Activated T-cell treated with anti-CD3 and anti-CD28 coated beads for 1 hour (primary cell): ENCODE measurements around the gene TMEM203.

Experiments
- DNase-seq: peaks from one replicate; pipeline ENCODE4 v3.0.0-alpha.2; 2020; ENCODE audit warnings: low read depth

Gene TMEM203

DNA sequence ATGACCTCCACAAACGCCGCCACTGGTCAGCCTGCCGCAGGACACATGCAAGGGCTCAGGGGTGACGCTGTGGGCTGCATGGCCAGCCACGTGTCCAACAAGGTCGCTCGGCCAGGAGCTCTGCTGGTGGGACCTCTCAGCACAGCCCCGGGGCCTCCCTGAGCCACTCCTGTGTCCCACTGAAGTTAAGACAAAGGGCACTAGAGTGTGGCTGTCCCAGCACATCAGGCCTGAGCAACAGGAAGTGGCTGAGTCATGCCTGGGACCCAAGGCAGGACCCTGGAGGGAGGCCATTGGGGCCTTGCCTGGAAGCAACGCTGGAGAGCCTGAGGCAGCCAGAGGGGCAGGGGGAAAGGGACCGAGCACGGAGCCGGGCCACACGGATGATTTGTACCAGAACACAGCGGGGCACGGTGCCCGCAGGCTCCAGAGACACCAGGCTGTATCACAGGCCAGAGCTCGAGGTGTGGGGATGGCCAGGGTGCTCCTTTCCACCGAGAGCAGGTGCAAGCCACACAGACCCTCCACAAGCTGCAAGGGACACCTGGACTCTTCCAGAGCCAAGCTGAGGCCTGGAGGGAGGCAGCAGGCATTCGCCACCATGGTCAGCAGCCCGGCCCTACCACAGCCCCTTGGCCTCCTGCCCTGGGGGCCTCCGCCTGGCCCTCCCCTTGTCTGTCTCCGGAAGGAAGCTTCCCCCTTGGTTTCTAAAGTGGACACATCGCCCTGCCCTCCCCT is 27.1 kb downstream of the TMEM203 start:
- DNase-seq: no peak

DNA sequence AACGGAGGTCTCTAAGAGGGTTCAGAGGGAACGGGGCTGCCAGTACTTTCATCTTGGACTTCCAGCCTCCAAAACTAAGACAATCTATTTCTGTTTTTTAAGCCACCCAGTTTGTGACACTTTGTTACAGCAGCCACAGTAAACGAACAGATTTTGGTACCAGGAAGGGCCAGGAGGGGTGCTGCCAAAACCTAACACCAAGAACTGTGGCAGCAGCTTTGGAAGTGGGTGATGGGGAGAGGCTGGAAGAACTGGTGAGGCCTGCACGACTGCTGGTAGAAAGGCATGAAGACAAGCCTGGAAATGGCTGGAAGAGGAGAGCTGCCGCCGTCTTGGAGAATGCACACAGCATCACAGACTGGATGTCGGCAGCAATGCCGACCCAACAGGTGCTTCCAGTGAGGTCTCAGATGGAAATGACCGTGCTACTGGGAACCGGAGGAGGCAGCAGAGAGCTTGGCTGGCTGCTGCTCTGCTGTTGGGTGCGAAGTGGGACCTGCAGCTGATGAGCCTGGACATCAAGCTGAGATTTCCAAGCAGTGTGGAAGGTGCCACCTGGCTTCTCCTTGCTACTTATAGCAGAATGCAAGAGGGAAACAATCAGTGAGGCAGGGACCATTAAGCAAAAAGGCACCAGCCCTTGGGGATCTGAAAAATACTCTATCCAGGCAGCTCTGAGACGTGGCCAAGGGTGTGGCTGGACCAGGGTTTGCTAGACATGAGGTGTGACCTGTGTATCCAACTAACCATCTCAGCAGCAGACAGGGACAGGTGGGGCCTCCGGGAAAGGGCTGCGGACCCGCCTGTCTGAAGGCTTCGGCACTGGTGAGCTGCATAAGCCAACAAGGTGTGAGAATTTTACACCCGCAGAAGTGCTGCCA is 28.9 kb downstream of the TMEM203 start:
- DNase-seq: no peak

DNA sequence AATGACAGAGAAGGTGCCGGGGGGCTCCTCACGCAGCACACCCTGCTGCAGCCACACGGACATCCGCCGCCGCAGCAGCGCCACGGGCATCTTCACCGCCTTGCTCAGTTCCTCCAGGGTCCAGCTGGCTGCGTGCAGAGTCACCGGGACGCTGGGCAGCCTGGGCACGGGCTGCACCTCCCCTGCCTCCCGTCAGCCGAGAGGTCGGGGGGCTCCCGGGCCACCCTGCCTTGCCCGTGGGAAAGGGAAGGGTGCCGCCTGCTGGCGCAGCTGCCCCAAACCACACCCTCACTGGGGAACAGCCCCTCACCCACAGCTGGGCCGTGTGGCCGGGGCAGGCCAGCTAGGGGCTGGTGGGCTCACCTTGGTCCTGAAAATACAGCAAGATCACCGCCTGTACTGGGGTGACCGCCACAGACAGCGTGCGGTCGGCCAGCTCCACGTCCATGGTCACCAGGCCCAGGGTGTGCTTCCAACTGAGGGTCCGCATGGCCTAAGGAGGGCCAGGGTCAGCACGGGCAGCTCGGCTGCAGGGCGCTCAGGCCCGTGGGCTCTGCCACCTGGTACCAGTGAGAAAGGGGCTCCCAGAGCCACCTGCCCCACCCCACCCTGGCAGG is 30.0 kb downstream of the TMEM203 start:
- no peak for DNase-seq

DNA sequence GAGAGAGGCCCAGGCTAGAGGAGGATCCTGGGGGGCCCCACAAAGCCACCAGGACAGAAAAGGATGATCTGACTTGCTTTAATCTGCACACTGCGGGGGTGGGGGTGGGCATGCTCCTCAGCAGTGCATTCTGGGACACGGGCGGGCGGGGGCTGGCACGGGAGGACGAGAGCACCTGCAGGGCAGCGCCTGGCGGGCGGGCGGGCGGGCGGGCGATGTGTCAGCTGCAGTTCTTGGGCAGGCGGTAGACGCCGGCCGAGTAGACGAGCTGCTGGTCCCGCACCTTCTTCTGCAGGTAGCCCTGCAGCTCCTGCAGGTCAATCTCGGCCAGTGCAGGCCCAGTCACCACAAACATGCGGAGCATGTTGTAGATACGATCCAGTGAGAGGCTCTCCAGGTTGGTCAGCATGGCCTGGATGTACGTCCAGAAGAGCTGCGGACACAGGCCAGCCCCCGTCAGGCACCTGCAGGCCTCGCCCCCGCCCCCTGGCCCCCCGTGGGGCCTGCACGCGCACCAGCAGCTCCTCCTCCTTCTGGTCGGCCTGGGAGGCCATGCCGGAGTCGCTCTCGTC is 30.6 kb downstream of the TMEM203 start:
- no peak for DNase-seq

DNA sequence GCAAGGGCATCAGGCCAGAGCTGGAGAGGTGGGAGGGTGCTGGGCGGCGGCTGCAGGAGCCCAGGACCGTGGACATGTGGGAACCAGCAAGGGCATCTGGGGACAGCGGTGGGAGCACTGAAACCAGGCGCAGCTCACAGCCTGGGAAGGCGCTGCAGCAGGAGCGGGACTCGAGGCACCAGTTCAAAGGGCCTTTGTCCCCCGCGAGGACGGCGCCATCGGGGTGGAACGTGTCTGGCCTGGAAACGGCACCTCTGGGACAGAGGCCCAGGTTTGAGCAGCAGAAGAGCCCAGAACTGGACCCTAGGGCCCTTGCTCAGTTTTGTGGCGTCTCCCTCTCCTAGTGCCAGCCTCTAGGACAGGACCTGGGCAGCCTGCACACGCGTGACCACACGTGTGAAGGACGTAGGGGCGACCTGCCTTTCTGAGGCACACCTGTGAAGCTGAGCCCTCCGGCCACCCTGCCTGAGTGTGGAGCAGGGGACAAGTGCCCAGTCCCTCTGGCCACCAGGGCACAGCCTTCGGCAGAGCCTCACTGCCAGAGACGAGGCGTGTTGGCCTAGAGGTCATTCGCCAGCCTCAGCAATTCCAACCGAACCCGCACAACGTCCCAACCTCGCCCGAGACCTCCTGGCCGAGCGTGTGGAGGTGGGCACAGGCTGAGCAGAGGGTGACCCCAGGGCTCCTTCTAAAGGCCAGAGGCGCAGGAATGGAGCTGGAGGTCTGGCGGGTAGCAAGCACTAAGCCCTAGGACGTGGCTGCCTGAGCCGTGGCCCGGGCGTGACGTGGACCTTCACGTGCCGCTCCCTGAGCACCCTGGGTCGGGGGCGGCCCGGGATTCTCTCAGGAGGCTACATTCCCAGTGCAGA is 31.4 kb downstream of the TMEM203 start:
- no peak for DNase-seq

DNA sequence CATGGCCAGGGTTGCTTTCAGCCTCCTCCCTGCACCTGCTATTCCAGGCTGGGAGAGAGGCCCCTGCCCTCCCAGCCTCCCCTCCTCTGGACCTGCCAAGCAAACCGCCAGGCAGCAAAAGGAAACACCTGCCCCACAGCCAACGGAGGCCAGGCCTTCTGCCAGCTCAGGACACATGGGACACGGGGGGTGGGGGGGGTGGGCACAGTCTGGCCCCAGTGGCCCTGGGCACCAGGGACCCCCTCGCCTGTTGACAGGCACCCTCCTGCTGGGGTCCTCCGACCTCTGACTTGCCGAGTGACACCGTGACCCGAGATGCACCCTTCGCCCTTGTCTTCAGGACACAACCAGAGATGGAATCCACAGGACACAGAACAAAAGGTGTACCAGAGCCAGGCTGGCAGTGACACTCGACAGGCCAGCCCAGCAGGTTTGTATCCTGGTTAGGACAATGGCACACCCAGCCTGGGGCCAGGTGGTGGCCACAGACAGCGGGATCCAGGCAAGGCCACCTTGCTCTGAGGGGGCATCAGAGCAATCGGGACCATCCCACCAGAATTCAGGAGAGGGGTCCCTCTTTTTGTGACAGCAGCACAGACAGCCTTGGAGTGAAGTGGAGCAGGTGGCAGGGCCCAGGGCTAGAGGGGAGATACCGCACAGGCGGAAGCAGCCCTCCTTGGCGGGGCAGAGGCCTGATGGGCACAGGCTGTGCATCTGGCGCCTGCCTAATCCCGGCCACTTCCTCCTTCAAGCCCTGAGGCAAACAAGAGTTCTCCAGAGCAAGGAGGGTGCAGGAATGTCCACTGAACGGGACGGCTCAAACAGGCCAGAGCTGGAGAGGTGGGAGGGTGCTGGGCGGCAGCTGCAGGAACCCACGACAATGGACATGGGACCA is 32.3 kb downstream of the TMEM203 start:
- DNase-seq: no peak

DNA sequence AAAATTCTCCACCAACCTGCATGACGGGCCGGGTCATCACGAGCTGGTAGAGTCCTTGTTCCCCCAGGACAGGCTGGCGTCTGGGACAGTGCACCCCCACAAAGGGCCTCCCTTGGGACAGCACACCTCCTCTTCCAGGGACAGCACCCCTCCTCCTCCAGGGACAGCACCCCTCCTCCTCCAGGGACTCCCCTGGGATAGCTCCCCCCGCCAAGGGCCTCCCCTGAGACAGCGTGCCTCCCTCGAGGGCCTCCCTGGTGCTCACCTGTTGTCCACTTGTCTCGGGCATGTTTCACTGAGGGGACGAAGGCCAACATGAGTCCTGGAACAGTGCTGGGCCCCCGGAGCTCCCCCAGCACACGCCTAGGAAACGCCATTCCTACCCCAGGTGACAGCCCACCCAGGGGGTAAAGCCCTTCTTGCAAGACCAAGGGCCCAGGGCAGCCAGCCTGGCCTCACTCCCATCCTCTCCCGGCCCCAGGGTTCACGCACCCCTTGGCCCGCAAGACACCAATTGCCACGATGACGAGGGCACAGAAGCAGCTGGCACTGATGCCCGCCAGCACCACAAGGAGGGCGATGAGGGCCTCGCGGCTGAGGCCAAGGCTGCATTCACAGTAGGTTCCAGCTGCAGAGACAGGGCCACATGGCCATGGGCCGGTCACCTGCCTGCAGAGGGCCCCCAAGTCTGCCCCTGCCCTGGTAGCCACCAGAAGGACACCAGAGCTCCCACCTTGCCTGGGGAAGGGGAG is 34.1 kb downstream of the TMEM203 start:
- no peak for DNase-seq

DNA sequence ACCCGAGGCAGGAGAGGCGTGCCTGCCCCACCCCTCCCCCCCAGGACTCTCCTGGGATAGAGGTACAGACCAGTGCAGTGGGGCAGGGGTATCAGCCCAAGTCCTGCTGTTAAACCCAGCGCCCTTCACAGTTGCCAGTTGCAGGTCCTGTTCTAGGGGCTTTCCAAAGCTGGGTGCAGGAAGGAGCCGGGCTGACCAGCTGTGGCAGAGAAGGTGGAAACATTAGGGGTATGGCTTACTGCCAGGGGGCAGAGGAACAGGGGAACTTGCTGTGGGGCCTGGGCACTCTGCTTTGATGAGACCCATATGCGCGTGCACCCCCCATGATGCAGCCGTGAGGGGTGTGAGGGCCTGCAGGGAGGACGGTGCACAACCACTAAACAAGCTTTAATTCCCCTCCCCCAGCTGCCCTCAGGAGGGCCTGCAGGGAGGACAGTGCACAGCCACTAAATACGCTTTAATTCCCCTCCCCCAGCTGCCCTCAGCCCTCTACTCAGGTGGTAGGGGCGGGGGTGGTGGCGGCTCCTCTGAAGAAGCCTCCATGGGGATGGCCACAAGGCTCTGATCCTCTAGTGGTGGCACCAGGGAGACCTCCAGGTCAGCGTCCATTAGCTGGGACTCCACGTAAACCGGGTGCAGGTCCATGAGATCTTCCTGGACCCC is 34.8 kb downstream of the TMEM203 start:
- no peak for DNase-seq

DNA sequence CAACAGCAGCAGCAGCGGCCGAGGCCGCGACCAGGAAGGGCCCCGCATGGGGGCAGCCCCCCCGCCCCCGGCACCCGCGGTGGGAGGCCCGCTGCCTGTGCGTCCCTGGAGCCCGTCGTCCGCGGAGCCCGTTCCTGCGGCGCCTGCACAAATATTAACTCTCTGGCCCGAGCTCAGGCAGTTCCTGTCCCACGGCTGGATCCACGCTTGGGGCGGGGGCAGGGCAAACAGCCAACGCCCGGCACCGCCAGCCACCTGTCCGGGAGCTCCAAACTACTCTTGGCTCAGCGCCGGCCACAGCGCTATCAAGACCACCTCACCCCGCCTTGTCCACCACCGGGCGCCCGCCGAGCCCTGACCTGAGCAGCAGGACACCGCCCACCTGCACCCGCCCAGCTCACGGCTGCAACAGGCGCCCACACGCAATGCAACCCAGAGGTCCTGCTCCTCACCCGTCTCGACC is 35.5 kb downstream of the TMEM203 start, which contains the start of gene LRRC26:
TSS of gene LRRC26 (minus strand) at position 156 of the 463 bp plus-strand sequence. CDS start at position 48, 108 bp downstream.
- no peak for DNase-seq

DNA sequence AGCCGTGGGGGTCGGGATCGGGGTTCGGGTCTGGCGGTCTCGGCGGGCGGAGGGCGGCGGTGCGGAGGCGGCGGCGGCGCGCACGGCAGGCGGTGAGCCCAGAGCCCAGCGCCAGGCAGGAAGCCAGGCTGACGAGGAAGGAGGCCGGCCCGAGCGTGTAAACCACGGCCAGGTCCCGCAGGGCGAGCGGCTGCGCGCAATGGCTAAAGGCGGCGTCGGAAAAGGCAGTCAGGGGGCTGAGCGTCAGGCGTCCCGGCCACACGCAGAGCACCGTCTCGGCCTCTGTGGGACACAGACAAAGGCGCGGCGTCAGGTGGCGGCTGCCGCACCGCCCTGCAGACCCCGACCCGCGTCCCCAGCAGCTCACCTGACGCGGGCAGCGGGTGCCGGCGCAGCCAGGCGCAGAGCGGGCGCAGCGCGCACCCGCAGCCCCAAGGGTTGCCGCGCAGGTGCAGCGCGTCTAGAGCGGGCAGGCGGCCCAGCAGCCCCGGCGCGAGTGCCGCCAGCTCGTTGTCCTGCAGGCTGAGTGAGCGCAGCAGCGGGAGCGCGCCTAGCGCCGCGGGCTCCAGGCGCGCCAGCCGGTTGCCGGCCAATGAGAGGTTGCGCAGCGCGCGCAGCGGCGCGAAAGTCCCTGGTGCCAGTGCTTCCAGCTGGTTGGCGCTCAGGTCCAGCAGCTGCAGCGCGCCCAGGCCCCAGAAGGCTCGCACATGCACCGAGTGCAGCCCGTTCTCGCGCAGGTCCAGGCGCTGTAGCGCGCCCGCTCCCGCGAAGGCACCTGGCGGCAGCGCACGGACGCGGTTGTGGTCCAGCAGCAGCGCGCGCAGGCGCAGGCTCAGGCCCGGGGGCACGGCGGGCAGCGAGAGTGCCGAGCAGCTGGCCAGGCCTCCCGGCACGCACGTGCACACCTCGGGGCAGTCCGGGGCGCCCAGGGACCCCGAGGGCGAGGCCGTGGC is 36.3 kb downstream of the TMEM203 start:
- no peak for DNase-seq

DNA sequence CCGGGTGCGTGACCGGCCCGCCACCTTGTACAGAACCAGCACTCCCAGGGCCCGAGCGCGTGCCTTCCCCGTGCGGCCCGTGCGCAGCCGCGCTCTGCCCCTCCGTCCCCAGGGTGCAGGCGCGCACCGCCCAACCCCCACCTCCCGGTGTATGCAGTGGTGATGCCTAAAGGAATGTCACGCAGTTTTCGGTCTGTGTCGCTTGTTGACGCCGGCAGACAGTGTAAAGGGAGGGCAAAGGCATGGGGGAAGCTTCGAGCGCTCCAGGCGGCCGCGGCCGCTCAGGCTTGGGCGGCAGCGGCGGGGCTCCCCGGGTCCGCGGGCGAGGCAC is 36.9 kb downstream of the TMEM203 start:
- no peak for DNase-seq

DNA sequence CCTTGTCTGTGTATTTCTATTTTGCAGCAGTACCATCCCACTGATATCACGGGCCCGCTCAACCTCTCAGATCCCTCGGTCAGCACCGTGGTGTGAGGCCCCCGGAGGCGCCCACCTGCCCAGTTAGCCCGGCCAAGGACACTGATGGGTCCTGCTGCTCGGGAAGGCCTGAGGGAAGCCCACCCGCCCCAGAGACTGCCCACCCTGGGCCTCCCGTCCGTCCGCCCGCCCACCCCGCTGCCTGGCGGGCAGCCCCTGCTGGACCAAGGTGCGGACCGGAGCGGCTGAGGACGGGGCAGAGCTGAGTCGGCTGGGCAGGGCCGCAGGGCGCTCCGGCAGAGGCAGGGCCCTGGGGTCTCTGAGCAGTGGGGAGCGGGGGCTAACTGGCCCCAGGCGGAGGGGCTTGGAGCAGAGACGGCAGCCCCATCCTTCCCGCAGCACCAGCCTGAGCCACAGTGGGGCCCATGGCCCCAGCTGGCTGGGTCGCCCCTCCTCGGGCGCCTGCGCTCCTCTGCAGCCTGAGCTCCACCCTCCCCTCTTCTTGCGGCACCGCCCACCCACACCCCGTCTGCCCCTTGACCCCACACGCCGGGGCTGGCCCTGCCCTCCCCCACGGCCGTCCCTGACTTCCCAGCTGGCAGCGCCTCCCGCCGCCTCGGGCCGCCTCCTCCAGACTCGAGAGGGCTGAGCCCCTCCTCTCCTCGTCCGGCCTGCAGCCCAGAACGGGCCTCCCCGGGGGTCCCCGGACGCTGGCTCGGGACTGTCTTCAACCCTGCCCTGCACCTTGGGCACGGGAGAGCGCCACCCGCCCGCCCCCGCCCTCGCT is 37.5 kb downstream of the TMEM203 start:
- DNase-seq: no peak

DNA sequence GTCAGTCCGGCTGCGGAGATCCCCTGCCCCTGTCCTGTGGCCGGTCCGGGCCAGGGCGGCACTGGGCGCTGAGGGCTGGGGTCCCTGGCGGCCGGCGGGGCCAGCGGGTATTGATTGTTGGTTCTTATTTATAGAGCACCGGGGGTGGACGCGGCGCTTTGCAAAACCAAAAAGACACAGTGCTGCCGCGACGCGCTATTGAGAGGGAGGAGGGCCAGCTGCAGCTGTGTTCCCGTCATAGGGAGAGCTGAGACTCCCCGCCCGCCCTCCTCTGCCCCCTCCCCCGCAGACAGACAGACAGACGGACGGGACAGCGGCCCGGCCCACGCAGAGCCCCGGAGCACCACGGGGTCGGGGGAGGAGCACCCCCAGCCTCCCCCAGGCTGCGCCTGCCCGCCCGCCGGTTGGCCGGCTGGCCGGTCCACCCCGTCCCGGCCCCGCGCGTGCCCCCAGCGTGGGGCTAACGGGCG is 38.1 kb downstream of the TMEM203 start:
- DNase-seq: no peak

DNA sequence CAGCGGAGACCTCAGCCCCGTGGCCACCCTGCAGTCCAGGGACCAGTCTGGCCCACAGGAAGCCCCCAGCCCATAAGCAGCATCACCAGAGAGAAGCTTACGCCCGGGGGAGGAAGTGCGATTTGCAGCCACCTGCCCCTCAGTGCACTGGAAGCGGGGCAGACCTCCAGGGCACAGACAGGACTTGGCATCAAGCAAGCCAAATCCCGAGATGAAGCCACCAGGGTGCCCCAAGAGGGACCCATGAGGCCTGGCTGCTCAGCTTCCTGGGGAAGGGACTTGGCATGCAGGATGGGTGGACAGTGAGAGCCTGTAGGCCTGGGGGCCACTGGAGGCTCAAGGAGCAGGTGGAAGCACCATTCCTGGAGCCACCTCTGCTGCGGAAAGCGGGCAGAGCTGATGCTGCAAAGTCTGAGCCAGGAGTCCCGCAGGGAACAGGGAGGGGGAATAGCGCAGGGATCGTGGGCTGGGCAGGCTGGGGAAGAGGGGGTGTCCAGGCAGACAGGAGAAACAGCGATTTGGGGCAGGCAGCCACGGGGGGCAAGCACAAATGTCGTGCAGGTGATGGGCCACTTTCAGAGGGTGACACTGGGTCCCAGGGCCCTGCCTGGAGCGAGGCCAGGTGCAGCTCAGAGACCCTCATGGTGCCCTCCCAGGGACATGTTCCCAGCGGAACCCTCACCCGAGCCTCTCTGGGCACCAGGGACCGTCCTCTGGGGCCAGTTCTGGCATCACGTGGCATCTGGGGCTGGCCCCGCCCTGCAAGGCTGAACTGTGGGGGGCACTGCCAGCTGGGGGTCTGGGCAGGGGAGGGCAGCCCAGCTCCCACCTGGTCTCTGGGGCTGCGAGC is 38.8 kb downstream of the TMEM203 start:
- DNase-seq: no peak

DNA sequence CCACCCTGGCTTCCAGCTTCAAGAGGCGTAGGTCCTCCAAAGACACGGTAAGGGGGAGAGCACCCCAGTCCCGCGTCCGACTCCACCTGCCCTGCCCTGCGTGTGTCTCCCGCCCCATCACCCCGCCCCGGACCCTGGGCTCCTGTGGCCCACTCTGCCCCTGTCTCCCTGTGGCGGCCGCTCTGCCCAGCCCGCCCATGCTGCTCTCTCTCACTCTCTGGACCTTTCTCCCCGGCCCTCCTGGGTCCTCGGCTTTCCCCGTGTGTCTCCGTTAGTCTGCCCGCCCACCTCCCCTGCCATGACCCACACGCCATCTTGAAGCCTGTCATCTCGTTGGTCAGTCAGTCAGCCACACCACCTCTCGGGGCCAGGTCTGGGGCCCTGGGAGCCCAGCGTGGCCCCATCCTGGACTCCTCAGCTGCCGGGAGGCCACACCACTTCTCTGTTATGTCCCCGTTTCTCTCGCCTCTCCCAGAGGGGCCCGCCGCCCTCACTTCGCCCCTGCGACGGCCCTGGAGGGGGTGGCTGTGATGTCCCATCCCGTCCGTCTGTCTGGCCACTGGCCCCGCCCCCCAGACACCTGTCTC is 40.1 kb downstream of the TMEM203 start:
- DNase-seq: no peak
